HG02678 (cell line): ENCODE results near the gene PEG3.
"Not testable (repeated sequence)": the region's sequence is repeated elsewhere in the genome, so short reads cannot be mapped to it uniquely, and the experiment has no call there.

Experiments used
- ATAC-seq: cut with Tn5 transposase; IDR thresholded peaks from one replicate; pipeline ENCODE4 v1.9.1; 2021; ENCODE audit warnings: mild to moderate bottlenecking, moderate library complexity; ENCODE audit not compliant: unreplicated experiment

The PEG3 gene

GRCh38 chr19:56840451-56841192 lies at the start of gene PEG3, which contains the start of gene ZIM2:
Gene PEG3, minus strand, starts transcription at chr19:56840726. Its CDS starts 16,071 bp downstream, at chr19:56824655.
Gene ZIM2, minus strand, starts transcription at chr19:56840726. Its CDS starts 16,449 bp downstream, at chr19:56824277.
- no peak for ATAC-seq

- no peak for ATAC-seq
These were observed 44.9 kb upstream of the PEG3 start for GRCh38 chr19:56885173-56885985.

GRCh38 chr19:56884441-56884840 lies 43.9 kb upstream of the PEG3 start:
- no peak for ATAC-seq

- no peak for ATAC-seq
These were observed 40.2 kb upstream of the PEG3 start for GRCh38 chr19:56880592-56881190.

DNA sequence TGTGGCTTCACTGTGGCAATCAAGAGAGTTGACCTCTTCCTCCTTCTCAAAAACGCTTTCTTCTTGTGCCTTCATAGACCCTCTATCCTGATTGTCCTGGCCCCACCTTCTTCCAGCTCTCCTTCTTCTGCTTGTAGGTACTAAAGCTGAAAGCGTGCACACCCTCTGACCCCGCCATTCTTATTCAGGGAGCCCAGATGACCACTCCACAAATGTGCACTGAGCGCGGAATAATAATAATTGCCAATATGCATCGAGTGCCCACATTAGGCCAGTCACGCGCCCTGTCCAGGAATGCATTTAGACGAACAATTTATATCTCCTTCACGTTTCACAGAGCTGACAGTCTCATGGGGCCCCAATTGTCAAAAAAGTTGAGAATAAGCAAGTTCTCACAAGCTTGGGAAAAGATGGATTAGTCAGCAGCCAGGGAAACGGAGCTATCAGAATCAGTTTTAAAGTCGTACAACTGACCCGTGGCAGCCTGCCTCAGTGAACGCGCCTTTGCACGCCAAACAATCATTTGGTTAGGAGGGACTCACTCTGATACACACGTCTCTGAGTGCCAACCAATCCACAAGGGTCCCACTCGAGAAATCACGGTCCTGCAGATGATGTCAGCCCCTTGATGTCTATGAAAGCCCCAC lies 36.7 kb upstream of the PEG3 start:
- no peak for ATAC-seq

DNA sequence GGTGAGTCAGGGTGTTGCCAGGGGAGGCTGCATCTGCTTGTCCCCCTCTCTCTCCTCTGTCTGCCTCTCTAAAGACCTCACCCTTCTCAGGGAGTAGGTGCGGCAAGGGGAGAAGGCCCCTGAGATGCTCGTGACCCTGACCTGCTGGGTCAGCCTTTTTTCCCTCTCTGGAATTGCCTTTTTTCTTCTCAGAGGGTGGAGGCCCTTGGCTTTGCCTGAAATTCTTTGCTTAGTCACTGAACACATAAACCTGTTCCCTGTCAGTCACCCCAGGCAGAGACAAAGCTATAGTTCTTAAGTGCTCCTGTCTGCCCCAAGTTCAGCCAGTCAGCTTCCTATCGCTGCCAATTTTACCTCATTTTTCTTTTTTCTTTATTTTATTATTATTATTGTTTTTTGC lies 35.2 kb upstream of the PEG3 start:
- ATAC-seq = no peak

- no peak for ATAC-seq
These were observed 34.0 kb upstream of the PEG3 start for GRCh38 chr19:56874530-56874929.

DNA sequence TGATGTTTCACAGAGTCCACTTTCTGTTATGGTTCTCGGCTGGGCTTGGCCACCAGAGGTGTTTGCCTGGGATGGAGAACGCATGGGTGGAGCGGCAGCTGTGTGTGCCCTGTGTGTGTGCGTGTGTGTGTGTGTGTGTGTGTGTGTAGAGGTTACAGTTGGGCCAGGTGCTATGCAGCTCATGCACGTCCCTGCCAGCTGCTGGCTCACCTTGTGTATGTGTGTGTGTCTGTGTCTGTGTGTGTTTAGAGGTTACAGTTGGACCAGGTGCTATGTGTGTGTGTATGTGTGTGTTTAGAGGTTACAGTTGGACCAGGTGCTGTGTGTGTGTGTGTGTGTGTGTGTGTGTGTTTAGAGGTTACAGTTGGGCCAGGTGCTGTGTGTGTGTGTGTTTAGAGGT lies 33.0 kb upstream of the PEG3 start:
- ATAC-seq = no peak

GRCh38 chr19:56869886-56870285 lies 29.4 kb upstream of the PEG3 start:
- ATAC-seq = no peak

GRCh38 chr19:56868446-56868845 lies 27.9 kb upstream of the PEG3 start:
- no peak for ATAC-seq

DNA sequence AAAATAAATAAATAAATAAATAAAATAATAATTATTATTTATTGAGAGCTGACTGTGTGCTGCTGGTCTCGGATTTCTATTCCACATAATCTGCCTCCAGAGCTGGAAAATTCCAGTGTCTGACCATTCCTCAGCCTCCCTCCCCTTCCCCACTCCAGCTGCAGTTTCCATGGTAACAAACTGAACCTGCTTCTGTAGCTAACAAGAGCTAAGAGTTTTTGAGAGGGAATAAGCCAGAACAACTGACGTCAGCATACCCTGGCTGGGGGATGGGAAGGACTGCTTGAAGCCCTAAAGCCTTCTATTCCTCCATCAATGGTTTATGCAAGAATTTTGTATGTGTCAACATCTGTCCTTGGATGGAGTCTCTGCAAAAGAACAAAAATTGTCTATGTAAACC lies 26.0 kb upstream of the PEG3 start:
- ATAC-seq = no peak

DNA sequence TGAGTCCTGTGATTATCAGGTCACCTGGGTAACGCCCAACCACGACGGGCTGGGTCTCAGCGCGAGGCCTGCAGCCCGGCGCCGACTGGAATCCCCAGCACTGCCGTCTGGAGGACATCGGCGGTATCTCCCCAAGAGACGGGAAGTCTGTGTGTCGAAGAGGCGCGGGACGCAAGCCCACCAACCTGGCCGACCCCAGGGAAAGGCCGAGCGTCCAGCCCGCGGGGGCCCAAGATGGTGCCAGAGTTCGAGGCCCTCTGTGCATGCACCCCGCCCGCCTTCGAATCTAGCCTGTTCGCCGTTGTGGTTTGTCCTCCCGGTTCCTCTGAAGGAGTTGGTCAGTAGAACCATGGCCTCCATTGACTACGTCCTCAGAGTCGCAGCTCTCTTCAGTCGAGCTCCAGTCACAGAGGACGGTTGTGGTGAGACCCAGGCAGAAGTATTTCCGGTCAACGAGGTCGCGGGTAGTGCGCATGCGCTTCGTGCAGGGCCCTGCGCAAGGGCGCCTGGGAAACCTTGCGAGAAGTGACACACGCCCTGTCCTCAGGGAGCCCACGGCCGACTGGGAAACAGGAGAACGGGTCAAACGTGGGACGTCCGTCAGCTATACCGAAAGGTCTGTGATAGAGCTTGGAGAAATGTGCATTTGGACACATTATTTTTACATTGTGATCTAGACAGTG lies 24.1 kb upstream of the PEG3 start:
- no peak for ATAC-seq

- ATAC-seq = no peak
These were observed 22.2 kb upstream of the PEG3 start for GRCh38 chr19:56862741-56863140.

- ATAC-seq = not testable (repeated sequence)
These were observed 19.9 kb upstream of the PEG3 start for GRCh38 chr19:56860409-56860808.

GRCh38 chr19:56858026-56858425 lies 17.5 kb upstream of the PEG3 start:
- no peak for ATAC-seq

DNA sequence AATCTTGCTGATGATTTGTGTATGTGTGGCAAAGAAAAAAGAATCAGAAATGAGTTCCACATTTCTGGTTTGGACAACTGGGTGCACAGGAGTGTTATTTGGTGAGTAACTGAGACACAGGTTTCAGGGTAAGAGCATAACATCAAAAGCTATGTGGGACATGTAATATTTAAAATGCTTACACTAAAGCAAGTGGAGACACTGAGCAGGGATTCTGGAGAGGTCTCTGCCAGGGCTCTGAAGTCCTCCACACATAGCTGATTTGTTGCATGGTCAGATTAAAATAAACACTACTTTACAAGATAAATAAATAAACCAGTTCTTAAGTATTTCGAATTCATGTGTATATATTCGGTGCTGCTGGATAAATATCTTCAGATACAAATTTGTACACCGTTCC lies 16.3 kb upstream of the PEG3 start:
- ATAC-seq = no peak

DNA sequence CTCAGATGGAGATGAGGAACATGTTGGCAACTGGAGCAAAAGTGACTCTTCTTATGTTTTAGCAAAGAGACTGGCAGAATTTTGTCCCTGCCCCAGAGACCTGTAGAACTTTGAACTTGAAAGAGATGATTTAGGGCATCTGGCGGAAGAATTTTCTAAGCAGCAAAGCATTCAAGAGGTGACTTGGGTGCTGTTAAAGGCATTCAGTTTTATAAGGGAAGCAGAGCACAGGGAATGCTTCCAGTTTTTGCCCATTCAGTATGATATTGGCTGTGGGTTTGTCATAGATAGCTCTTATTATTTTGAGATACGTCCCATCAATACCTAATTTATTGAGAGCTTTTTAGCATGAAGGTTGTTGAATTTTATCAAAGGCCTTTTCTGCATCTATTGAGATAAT lies 11.8 kb upstream of the PEG3 start:
- not testable (repeated sequence) for ATAC-seq

DNA sequence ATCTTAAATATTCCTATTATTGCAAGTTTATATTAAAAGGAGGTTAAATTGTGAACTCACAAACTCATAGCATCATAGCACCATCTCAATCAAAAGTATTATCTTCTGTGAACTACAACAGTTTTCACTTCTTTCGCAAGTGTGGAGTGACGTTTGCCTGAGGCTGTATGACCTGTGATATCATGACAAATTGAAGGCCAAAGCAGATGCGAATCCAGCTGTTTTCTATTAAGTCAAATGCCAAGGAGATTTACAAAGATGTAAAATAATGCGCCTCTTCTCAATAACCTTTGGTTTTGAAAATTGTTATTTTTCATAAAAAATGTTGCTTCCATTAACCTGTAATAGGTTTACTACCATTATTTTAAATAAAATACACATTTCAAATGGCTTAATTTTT lies 7.6 kb upstream of the PEG3 start:
- no peak for ATAC-seq

DNA sequence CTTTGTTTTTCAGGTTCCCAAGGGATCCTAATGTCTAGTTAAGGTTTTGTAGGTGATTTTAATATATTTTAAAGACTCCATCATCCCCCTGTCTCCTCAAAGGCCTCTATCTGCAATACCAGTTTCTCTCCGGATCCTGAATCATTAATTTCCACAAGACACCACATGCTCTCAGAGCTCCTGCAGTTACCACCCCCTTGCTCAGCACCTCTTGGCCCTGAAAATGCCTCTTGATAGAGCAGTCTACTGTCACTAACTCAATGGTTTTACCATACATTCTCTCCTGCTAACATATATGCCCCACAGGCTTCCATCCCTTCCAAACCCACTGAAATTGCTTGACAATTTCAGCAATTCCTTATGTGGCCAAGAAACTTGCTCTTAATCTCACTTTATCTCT lies 1.9 kb upstream of the PEG3 start:
- ATAC-seq = no peak

DNA sequence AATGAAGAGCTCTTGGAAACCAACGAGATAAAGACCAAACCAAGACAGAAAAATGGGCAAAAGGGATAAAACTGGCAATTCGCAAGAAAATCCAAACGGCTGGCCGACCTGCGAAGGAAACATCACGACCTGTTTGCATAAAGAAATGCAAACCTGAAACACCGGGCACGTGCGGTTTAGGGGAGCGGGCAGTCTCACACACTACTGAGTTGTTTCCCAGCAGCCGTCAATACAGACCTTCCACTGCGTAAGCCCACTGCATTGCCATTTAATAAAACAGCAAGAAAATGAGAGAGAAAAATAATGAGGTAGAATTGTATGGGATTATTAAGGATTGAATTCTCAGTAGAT lies 642 bp upstream of the PEG3 start:
- ATAC-seq = no peak
